SJSA1 (cell line): ENCODE measurements around the gene ZC3H12D. TPM values are rescaled to one million over a fixed set of nuclear protein-coding genes. Genes with fewer than 3 reads are reported as not detected.
"Not testable (repeated sequence)": the region's sequence is repeated elsewhere in the genome, so short reads cannot be mapped to it uniquely, and the experiment has no call there.

ENCODE experiments used
- DNase-seq, 2 experiments: peaks; one replicate each; pipeline ENCODE4 v3.0.0-alpha.2; 2015 to 2020; ENCODE audit warnings: low spot score in 2 of 2, low read depth in 1 of 2
- H3K27ac ChIP-seq: fragments of 250-450 bp; sonication (Bioruptor Pico); 2 replicates; pipeline ENCODE4 v1.5.1; 2020; ENCODE audit warnings: mild to moderate bottlenecking, moderate library complexity
- H3K27me3 ChIP-seq: fragments of 250-450 bp; sonication (Bioruptor Pico); replicated peaks from 2 replicates; pipeline ENCODE4 v1.5.1; 2020; ENCODE audit warnings: mild to moderate bottlenecking, moderate library complexity
- H3K36me3 ChIP-seq: fragments of 250-450 bp; sonication (Bioruptor Pico); 2 replicates; pipeline ENCODE4 v1.5.1; 2020; ENCODE audit warnings: mild to moderate bottlenecking
- H3K4me1 ChIP-seq: fragments of 250-450 bp; sonication (Bioruptor Pico); replicated peaks from 2 replicates; pipeline ENCODE4 v1.6.1; 2021; ENCODE audit warnings: mild to moderate bottlenecking
- H3K4me3 ChIP-seq: fragments of 250-450 bp; sonication (Bioruptor Pico); 2 replicates; pipeline ENCODE4 v1.5.1; 2020; ENCODE audit warnings: mild to moderate bottlenecking
- H3K9me3 ChIP-seq: fragments of 250-450 bp; sonication (Bioruptor Pico); replicated peaks from 2 replicates; pipeline ENCODE4 v1.5.1; 2020; ENCODE audit warnings: mild to moderate bottlenecking
- total RNA-seq: library from RNA; depleted of rRNA; stranded (reverse); fragments of >200 nt; shearing (Covaris generic); gene quantifications from 2 replicates; pipeline ENCODE4 v1.2.3, GENCODE V29; 2014

ZC3H12D gene
- total RNA-seq, 1 experiment from 2014 or later, result not detected

DNA sequence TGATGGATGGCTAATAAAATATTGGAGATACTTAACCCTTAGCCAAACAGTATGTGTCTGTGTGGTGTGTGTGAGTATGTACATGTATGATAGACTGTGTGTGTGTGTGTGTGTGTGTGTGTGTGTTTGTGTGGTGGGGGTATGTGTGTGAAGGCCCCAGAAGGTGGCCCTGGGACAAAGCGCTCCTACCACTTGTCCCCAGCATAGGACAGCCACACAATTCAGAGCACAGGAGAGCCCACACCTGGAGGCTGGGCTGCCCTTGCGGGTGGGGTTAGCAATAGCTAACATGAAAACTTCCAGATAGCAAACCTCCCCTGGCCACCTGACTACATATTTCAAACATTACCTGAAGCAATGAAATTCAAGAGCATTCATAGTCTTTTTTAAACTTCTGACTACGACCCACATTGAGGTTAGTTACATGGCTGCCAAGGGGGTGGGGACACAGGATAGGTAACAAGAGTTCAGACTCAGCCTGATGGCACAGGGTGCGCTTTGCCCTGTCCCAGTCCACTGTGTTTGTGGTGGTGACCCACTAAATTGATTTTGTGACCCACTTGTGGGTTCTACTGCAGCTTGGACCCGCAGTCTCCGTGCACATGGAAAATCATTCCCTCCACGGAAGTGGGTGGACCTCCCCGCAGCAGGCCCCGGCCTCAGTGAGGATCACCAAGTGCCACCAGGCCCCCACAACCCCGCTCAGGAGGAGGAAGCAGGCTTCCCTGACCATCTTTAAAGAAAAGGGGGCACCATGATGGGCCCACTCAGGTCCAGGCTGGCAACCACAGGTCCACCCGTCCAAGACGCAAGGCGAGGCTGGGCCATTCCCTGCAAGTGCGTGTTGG is 34.8 kb downstream of the ZC3H12D start:
- H3K27ac ChIP-seq, result no peak overlapping the region
- H3K9me3 ChIP-seq, result no peaks in the 10 kb centered on the region
- DNase-seq, result no peak
- no peaks in the 10 kb centered on the region for H3K36me3 ChIP-seq
- H3K4me3 ChIP-seq, result no peak overlapping the region
- H3K27me3 ChIP-seq, result no peaks in the 10 kb centered on the region
- H3K4me1 ChIP-seq, result peaks cover 17% of the 10 kb centered on the region

DNA sequence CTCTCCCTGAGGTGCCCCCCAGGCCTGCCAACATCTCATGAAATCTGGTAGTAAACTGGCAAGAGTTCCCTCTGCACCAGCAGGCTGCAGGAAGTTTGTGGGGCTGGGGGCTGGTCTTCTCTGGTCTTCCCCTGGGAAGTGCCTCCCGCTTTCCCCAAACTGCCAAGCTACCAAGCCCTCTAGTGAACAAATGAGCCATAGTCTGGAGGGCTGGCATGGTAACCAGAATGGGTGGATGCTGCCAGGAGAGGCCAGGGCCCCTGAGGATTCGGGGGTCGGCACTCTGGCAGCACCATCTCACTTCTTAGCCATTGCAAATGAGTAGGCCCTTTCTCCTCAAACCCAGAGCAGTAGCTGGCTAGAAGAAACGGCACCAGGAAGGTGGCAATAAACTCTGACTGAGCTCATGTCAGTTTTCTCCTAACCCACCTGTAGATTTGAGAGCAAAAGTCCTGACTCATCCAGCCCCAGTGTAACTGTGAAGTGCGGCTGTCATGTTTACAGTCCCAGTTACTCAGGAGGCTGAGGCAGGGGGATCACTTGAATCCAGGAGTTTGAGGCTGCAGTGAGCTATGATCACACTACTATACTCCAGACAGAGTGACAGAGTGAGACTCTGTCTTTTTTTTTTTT is 35.9 kb downstream of the ZC3H12D start:
- H3K27me3 ChIP-seq, result no peaks in the 10 kb centered on the region
- no peak overlapping the region for H3K27ac ChIP-seq
- no peak for DNase-seq
- H3K4me3 ChIP-seq, result no peak overlapping the region
- peaks cover 6% of the 10 kb centered on the region for H3K4me1 ChIP-seq
- H3K36me3 ChIP-seq, result no peaks in the 10 kb centered on the region
- 0 out of 2 replicates have a peak, but pooled peaks cover 2% of the 10 kb centered on the region for H3K9me3 ChIP-seq

DNA sequence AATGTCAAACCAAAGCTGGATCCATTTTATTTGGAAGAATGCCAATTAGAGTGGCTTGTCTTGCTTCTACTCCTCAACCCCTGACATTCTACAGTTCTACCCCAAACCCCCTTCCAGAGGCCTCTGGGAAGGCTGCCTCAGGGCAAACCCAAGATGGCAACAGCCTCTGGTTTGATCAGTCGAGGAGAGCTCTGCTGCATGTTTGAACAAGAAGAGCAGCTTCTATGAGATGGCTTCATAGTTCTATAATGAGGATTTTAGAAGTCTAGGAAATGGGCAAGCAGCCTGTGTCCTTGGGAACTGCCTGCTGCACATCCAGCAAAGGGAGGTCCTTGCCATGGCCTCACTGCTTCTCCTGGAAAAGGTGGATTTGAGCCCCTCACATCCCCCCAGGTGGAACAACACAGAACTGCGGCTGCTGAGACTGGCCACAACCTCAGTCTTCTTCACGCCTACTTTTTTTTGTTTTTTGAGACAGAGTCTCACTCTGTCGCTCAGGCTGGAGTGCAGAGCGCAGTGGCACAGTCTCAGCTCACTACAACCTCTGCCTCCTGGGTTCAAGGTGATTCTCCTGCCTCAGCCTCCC is 37.9 kb downstream of the ZC3H12D start:
- Histone ChIP-seq H3K4me3 (no peak overlapping the region), H3K4me1 (peaks cover 3% of the 10 kb centered on the region; the same call in 1 of the 2 replicates), H3K27ac (no peak overlapping the region), H3K27me3 (no peaks in the 10 kb centered on the region), H3K36me3 (no peaks in the 10 kb centered on the region), H3K9me3 (0 out of 2 replicates have a peak, but pooled peaks cover 2% of the 10 kb centered on the region)
- DNase-seq, result no peak

DNA sequence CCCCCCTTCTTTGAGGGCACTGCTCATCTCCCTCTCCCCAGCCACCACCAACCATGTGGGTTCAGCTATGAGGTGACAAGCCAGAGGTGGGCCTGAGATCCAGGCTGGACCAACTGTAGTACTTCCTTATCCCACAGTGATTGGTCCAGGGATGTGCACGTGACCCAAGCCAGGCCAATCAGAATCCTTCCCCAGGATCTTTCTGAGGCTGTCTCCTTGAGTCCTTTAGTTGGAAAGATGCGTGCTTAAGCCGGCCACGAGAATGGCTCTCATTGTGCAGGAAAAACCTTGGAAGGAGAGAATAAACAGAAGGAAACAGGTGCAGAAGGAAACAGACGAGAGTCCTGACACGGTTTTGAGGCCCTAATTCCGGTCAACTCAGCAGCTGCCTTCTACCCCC is 39.2 kb downstream of the ZC3H12D start:
- Histone ChIP-seq H3K4me3 (no peak overlapping the region), H3K36me3 (no peaks in the 10 kb centered on the region), H3K9me3 (0 out of 2 replicates have a peak, but pooled peaks cover 2% of the 10 kb centered on the region), H3K27me3 (no peaks in the 10 kb centered on the region), H3K4me1 (peaks cover 3% of the 10 kb centered on the region; the same call in 1 of the 2 replicates), H3K27ac (no peak overlapping the region)
- DNase-seq, result no peak

DNA sequence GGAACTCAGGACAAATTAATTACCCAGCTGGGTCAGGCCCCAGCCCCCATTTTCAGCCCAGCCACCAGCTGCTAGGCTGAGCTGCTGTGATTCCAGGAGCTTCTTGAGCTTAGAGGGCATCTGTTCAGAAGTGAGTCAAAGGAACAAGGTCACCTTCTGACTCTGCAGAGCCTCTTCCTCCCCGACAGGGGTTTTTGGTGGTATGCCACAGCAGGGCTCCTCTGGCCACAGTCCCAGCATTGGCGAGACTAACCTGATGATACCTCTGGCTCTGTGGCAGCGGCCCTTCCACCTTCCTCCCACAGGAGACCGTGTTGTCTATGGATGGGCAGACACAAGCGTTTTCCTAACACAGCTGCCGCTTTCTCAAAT is 39.7 kb downstream of the ZC3H12D start:
- H3K27ac ChIP-seq, result no peak overlapping the region
- H3K27me3 ChIP-seq, result no peaks in the 10 kb centered on the region
- no peak overlapping the region for H3K4me3 ChIP-seq
- no peak for DNase-seq
- no peaks in the 10 kb centered on the region for H3K36me3 ChIP-seq
- 0 out of 2 replicates have a peak, but pooled peaks cover 2% of the 10 kb centered on the region for H3K9me3 ChIP-seq
- H3K4me1 ChIP-seq, result peaks cover 3% of the 10 kb centered on the region; the same call in 1 of the 2 replicates

DNA sequence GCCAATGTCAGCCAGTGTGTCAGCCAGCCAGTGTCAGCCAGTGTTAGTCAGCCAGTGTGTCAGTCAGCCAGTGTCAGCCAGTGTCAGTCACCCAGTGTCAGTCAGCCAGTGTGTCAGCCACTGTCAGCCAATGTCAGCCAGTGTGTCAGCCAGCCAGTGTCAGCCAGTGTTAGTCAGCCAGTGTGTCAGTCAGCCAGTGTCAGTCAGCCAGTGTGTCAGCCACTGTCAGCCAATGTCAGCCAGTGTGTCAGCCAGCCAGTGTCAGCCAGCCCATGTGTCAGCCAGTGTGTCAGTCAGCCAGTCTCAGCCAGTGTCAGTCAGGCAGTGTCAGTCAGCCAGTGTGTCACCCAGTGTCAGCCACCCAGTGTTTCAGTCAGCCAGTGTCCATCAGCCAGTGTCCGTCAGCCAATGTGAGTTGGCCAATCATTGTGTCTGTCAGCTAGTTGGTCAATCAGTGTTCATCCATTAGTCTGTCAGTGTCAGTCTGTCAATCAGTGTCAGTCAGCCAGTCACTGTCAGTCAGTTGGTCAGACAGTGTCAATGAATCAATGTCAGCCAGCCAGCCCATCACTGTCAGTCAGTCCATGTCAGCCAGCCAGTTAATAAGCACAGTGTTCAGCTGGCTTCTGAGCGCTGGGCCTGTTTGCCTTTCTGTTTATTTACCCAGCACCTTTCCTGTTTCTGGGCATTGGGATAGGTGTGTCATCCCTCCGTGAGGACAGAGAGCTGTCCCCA is 40.3 kb downstream of the ZC3H12D start:
- not testable (repeated sequence) for H3K36me3 ChIP-seq, DNase-seq, H3K27ac ChIP-seq, H3K9me3 ChIP-seq, H3K27me3 ChIP-seq, H3K4me3 ChIP-seq, H3K4me1 ChIP-seq

DNA sequence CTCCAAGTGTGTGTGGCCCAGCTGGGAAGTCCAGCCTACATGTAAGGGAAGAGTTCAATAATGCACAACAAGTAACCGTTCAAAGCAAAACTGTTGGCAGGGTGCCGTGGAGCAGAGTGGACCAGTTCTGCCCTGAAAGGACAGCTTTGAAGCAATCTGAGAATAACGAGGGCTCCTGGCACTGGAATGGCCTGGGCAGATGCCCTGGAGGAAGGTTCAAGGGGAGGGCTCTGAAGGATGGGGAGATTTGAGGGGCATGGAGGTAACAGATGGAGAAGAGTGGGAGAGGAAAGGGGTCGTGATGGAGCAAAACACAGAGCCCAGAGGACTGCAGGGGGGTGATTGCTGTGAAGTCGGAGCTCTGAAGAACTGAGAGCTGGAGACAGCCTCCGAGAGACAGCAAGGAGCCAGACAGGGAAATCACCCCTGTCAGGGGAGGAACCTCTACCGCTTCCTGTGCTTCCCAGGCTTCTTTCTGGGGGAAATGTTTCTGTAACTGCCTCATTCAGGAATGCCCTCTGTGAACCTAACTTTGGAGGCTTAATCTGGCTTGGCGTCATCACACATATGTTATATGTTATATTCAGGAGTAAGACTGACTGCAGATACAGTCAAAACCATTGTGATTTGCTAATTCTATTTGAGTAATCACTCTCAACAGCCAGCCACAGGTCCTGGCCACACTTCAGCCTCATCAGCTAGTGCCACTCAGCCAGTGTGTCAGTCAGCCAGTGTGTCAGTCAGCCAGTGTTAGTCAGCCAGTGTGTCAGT is 41.2 kb downstream of the ZC3H12D start:
- H3K4me1 ChIP-seq, result peaks cover 3% of the 10 kb centered on the region; the same call in 1 of the 2 replicates
- no peaks in the 10 kb centered on the region for H3K36me3 ChIP-seq
- no peak overlapping the region for H3K27ac ChIP-seq
- H3K4me3 ChIP-seq, result no peak overlapping the region
- DNase-seq, result no peak
- H3K27me3 ChIP-seq, result no peaks in the 10 kb centered on the region
- H3K9me3 ChIP-seq, result 0 out of 2 replicates have a peak, but pooled peaks cover 2% of the 10 kb centered on the region

DNA sequence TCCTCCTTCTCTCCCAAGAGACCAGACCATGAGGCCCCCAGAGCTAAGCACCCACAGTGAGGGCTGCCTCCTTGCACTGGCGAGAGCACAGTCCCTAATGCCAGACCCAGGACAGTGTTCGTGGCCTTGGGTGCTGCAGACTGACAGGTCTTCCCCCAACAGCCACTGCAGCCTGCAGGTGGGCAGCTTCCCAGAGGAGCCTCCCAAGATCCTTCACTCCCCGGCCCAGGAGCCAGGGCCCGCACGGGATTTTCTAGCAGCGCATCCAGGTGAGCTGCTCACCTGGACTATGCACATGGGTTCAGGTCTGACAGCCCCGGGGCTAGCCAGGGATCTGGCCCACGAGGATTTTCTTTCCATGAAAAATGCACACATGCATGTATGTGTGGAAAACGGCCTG is 43.1 kb downstream of the ZC3H12D start:
- H3K4me1 ChIP-seq, result peaks cover 3% of the 10 kb centered on the region; the same call in 1 of the 2 replicates
- DNase-seq, result no peak
- H3K9me3 ChIP-seq, result 0 out of 2 replicates have a peak, but pooled peaks cover 2% of the 10 kb centered on the region
- H3K27ac ChIP-seq, result no peak overlapping the region
- no peaks in the 10 kb centered on the region for H3K36me3 ChIP-seq
- H3K27me3 ChIP-seq, result no peaks in the 10 kb centered on the region
- H3K4me3 ChIP-seq, result no peak overlapping the region

DNA sequence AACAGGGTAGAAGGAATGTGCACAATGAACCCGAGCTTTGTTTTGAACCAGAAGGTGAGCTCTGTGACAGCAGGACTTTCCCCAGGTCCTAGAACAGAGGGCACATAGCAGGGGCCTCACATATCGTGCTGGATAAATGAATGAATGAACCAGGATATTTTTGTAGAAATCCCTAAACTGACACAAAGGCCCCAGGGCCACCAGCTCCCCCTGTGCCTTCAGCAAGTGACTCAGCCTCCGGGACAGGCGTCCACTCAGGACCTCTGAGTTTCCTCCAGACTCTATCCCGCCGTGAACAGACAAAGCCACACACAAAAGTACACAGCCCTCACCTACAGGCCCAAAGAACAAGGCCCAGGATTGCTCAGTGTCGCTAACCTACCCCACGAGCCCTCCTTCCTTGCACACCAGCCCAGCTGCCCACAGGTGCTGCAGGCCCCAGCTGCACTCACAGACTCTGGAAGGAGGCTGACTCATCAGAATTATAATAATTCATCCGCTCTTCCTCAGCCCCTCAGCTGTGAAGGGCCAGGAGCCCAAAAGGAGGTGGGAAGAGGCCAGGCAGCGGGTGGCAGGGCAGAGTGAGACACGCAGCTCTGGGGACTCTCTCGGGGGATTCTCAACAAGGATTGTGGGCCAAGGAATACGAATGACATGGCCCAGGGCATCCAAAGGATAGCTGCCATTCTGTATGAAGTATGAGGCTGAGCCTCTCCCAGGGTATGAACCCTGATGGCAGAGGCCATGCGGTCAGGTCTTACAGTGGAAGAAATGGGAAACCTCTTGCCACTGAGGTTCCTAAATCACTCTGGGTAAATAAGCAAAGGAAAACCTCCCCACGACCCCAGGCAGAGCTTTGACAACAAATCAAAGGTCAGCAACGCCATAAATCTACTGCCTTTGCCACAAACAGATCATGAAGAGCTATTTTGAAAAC is 43.8 kb downstream of the ZC3H12D start:
- Histone ChIP-seq H3K27me3 (no peaks in the 10 kb centered on the region), H3K4me3 (no peak overlapping the region), H3K36me3 (no peaks in the 10 kb centered on the region), H3K4me1 (peaks cover 3% of the 10 kb centered on the region; the same call in 1 of the 2 replicates), H3K9me3 (0 out of 2 replicates have a peak, but pooled peaks cover 2% of the 10 kb centered on the region), H3K27ac (no peak overlapping the region)
- no peak for DNase-seq

DNA sequence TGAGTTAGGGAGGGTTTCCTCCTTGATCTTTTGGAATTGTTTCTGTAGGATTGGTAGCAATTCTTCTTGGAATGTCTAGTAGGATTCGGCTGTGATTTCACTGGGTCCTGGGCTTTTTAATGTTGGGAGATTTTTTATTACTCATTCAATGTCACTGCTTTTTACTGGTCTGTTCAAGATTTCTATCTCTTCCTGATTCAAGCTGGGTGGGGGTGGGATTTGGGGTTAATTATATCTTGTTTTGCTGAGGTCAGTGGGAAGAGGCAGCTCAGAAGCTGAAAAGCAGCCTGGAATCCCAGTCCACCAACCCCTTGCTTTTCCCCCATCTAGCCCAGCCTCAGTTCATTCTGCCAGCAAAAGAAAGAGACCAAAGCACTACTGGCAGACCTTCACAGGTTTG is 45.2 kb downstream of the ZC3H12D start:
- H3K27ac ChIP-seq, result no peak overlapping the region
- no peaks in the 10 kb centered on the region for H3K27me3 ChIP-seq
- no peak for DNase-seq
- no peaks in the 10 kb centered on the region for H3K36me3 ChIP-seq
- H3K4me3 ChIP-seq, result no peak overlapping the region
- peaks cover 3% of the 10 kb centered on the region; the same call in 1 of the 2 replicates for H3K4me1 ChIP-seq
- H3K9me3 ChIP-seq, result 0 out of 2 replicates have a peak, but pooled peaks cover under 1% of the 10 kb centered on the region

DNA sequence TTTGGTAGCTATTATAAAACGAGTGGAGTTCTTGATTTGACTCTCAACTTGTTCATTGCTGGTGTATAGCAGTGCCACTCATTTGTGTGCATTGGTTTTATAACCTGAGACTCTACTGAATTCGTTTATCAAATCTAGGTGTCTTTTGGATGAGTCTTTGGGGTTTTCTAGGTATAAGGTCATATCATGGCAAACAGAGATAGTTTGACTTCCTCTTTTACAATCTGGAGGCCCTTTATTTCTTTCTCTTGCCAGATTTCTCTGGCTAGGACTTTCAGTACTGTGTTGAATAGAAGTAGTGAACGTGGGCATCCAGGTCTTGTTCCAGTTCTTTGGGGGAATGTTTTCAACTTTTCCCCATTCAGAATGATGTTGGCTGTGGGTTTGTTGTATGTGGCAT is 46.0 kb downstream of the ZC3H12D start:
- peaks cover 3% of the 10 kb centered on the region; the same call in 1 of the 2 replicates for H3K4me1 ChIP-seq
- no peaks in the 10 kb centered on the region for H3K36me3 ChIP-seq
- no peaks in the 10 kb centered on the region for H3K9me3 ChIP-seq
- no peaks in the 10 kb centered on the region for H3K27me3 ChIP-seq
- no peak overlapping the region for H3K4me3 ChIP-seq
- DNase-seq, result no peak
- no peak overlapping the region for H3K27ac ChIP-seq

DNA sequence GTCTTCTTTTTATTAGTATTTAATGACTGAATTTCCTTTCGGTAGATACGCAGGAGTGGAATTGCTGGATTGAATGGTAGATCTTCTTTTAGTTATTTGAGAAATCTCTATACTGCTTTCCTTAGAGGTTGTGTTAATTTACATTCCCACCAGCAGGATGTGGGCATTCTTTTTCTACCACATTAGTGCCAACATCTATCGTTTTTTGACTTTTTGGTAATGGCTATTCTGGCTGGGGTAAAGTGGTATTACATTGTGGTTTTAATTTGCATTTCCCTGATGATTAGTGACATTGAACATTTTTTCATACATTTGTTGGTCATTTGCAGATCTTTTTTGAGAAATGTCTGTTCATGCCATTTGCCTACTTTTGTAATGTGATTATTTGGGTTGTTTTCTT is 47.6 kb downstream of the ZC3H12D start:
- no peaks in the 10 kb centered on the region for H3K36me3 ChIP-seq
- no peak overlapping the region for H3K27ac ChIP-seq
- no peaks in the 10 kb centered on the region for H3K4me1 ChIP-seq
- H3K4me3 ChIP-seq, result no peak overlapping the region
- no peaks in the 10 kb centered on the region for H3K27me3 ChIP-seq
- H3K9me3 ChIP-seq, result no peaks in the 10 kb centered on the region
- DNase-seq, result no peak
